ENCODE measurements around the gene SPEG.
"Not testable (repeated sequence)": the region's sequence is repeated elsewhere in the genome, so short reads cannot be mapped to it uniquely, and the experiment has no call there.

Gene SPEG

GRCh38 chr2:219404954-219405353 is 29.7 kb upstream of the SPEG start:
- DNase-seq (ENCODE audit: low spot score), result no peak

- no peak for DNase-seq (ENCODE audit: low spot score)
Observed at GRCh38 chr2:219405451-219405850, 29.2 kb upstream of the SPEG start.

- DNase-seq (ENCODE audit: low spot score), result no peak
Observed at GRCh38 chr2:219405958-219406860, 28.4 kb upstream of the SPEG start.

DNA sequence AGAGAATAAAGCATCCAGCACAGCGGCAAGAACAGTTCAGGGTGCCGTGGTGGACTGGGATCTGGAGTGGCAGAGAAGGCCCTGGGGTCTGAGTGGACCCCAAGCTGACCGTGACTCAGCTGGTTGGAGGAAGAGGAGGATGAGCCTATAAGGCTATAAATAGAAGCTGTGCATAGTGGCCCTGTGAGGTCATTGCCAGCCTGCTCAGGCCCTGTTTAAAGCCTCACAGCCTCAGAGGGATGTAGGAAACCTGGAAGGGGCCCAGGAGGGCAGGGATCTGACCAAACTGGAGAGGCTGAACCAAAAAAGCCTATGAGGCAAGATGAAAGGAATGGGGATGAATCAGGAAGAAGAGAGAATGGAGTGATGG is 27.8 kb upstream of the SPEG start:
- no peak for DNase-seq (ENCODE audit: low spot score)

- not testable (repeated sequence) for DNase-seq (ENCODE audit: low spot score)
Observed at GRCh38 chr2:219407343-219407742, 27.3 kb upstream of the SPEG start.

GRCh38 chr2:219408204-219408603 is 26.4 kb upstream of the SPEG start:
- DNase-seq (ENCODE audit: low spot score), result no peak

DNA sequence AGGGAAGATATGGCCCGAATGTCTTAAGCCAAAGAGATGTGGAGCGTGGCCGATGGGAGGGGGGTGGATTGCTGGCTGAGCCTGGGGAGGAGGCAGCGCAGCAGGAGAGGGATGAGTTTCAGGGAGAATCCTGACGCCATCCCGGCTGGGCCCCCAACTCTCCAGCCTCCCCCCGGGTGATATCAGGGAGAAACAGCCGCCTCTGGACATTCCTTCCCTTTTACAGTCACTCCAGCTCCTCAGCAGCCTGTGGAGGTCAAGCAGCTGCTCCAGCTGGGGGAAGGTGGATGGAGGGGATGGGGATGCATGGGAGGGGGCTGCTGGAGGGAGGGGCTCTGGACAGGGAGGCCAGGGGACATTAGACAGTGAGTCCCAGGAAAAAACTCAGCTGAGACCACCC is 26.0 kb upstream of the SPEG start:
- DNase-seq (ENCODE audit: low spot score), result no peak

DNA sequence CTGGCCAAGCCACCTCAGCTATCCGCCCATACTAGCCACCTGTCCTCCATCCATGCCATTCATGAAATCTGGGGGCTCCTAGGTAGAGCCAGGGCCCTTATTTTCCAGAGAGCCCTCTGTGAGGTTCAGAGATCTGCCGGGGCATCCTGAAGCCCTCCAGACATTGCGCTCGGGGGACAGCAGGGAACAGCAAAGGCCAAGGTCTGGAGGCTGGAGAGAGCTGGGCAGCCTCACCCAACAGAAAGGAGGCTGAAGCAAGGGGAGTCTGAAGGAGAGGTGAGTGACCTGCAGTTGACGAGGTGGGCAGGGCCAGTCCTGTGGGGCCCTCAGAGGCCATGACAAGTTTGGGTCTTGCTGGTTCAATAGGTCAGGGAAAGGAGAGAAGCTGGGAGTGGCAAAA is 25.0 kb upstream of the SPEG start:
- DNase-seq (ENCODE audit: low spot score), result no peak

DNA sequence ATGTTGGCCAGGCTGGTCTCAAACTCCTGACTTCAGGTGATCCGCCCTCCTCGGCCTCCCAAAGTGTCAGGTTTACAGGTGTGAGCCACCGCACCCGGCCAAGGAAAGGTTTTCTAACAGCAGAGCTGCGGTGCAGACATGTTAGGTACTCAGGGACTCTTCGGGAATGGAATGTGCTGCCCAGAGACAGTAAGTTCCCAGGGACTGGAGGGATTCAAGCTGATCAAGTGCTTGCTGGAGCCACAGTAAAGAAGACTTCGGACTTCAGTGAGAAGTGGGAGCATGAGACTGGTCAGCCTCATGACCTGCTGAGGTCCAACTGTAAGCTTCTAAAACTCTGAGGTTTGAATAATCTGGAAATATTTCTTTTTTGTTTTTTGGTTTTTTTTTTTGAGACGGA is 24.3 kb upstream of the SPEG start:
- DNase-seq (ENCODE audit: low spot score), result no peak

GRCh38 chr2:219414857-219415256 is 19.8 kb upstream of the SPEG start:
- DNase-seq (ENCODE audit: low spot score), result no peak

- no peak for DNase-seq (ENCODE audit: low spot score)
Observed at GRCh38 chr2:219415580-219416234, 18.9 kb upstream of the SPEG start.

DNA sequence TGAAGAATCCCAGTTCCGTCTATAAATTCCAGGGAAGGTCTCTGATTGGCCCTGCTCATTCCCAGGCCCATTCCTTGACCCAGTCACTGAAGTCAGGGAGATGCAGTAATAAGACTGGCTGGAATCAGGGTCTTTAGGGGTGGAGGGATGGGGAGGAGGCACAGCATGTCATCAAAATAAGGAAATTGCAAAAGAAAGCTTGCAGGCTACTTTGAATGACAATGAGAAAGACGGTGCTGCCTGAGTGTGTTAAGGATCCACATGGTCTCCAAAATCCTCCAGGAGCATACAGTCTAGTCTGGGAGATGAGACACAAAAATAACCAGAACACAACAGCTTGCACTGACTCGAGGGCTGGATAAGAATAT is 18.4 kb upstream of the SPEG start:
- DNase-seq (ENCODE audit: low spot score), result no peak

DNA sequence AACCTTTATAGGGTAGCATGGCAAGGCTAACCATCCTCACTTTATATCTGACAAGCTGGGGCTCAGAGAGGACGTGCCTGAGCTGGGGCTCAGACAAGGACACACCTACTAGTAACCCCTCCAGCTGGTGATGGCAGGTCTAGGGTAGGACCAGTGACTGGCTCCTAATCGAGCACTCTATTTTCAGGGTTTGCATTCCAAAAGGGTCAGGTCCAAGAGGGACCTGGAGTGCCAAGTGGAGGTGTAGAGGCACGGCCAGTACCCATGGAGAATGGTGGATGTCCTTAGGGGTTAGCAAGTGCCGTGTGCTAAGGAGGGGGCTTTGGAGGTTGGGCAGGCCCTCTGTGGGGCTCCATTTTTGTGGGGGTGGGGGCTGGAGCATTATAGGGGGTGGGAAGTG is 17.7 kb upstream of the SPEG start:
- DNase-seq (ENCODE audit: low spot score), result no peak

DNA sequence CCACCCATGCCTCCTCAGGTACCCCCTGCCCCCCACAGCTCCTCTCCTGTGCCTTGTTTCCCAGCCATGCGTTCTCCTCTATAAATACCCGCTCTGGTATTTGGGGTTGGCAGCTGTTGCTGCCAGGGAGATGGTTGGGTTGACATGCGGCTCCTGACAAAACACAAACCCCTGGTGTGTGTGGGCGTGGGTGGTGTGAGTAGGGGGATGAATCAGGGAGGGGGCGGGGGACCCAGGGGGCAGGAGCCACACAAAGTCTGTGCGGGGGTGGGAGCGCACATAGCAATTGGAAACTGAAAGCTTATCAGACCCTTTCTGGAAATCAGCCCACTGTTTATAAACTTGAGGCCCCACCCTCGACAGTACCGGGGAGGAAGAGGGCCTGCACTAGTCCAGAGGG is 17.3 kb upstream of the SPEG start:
- DNase-seq (ENCODE audit: low spot score), result no peak

- DNase-seq (ENCODE audit: low spot score), result no peak
Observed at GRCh38 chr2:219418155-219419011, 16.3 kb upstream of the SPEG start, which contains the start of gene DES. DES (plus strand) TSS chr2:219418377; CDS start chr2:219418463, 86 bp downstream.

GRCh38 chr2:219419012-219419324 is 15.7 kb upstream of the SPEG start:
- DNase-seq (ENCODE audit: low spot score), result no peak

- no peak for DNase-seq (ENCODE audit: low spot score)
Observed at GRCh38 chr2:219419331-219420197, 15.1 kb upstream of the SPEG start.

DNA sequence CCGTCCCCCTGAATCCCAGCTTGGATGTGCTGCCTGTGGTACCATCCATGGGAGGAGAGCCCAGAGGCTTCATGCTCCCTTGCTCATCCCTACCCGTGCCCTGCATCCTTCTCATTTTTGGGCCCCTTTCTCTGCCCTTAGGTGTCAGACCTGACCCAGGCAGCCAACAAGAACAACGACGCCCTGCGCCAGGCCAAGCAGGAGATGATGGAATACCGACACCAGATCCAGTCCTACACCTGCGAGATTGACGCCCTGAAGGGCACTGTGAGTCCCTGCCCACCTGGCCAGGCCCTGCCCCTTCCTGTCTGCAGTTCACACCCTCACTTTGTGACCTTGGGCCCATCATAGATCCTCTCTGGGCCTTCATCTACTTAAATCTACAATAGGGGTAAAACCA is 14.0 kb upstream of the SPEG start:
- no peak for DNase-seq (ENCODE audit: low spot score)

- DNase-seq (ENCODE audit: low spot score), result no peak
Observed at GRCh38 chr2:219421323-219421722, 13.3 kb upstream of the SPEG start.

- DNase-seq (ENCODE audit: low spot score), result no peak
Observed at GRCh38 chr2:219422952-219423534, 11.6 kb upstream of the SPEG start.

DNA sequence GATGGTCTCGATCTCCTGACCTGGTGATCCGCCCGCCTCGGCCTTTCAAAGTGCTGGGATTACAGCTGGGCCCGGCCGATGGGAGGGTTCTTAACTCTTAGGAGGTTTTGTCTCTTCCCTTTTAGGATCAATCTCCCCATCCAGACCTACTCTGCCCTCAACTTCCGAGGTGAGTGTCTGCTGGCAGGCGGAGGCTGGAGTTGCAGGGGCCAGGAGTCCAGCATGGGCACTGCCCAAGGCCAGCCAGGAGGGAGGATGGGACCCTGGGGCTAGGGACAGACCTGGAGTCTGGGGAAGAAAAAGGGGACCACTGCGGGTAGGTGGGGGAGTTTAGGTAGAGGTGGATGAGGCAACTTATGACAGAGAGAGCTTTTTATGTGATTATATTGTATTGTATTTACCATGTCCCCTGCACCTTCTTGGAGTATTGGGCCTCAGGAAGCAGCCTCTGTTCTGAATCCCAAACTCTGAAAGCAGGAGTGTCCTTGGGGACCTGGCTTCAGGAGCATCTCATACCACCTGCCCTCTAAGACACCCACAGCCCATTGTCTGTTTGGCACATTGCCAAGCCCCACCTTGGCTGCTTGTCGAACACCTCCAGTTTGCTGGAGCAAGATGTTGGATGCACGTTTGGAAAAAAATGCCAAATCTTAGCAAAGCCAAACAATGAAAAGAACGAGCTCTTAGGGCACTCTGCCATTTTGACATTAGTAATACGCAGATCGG is 10.8 kb upstream of the SPEG start:
- DNase-seq (ENCODE audit: low spot score), result no peak
